Parathyroid adenoma (tissue), 2 donors: ENCODE data around the gene PTPRC.
A peak's percentile ranks its signal among the peaks of the same experiment; 100 is the strongest.

ENCODE experiments used
- H2AFZ ChIP-seq: fragments of 300-600 bp; sonication (generic); one replicate; pipeline ENCODE4 v1.7.0; 2017; ENCODE audit warnings: antibody characterized with exemption, mild to moderate bottlenecking
- H3K27ac ChIP-seq: fragments of 300-600 bp; sonication (generic); one replicate; pipeline ENCODE4 v1.7.0; 2017
- H3K27me3 ChIP-seq: fragments of 300-600 bp; sonication (generic); one replicate; pipeline ENCODE4 v1.7.0; 2017; ENCODE audit warnings: low read length; ENCODE audit not compliant: control insufficient read depth, insufficient read depth
- H3K36me3 ChIP-seq: fragments of 300-600 bp; sonication (generic); one replicate; pipeline ENCODE4 v1.7.0; 2017; ENCODE audit warnings: low read length; ENCODE audit not compliant: control insufficient read depth, insufficient read depth
- H3K4me1 ChIP-seq: fragments of 300-600 bp; sonication (generic); one replicate; pipeline ENCODE4 v1.7.0; 2017; ENCODE audit warnings: control low read depth
- H3K4me2 ChIP-seq: fragments of 300-600 bp; sonication (generic); one replicate; pipeline ENCODE4 v1.7.0; 2017; ENCODE audit warnings: low read length
- H3K4me3 ChIP-seq: fragments of 300-600 bp; sonication (generic); one replicate; pipeline ENCODE4 v1.7.0; 2017; ENCODE audit warnings: low read depth, low read length
- H3K79me2 ChIP-seq: fragments of 300-600 bp; sonication (generic); one replicate; pipeline ENCODE4 v1.7.0; 2017; ENCODE audit warnings: control low read depth
- H3K9ac ChIP-seq: fragments of 300-600 bp; sonication (generic); one replicate; pipeline ENCODE4 v1.7.0; 2017; ENCODE audit warnings: mild to moderate bottlenecking
- H3K9me3 ChIP-seq: fragments of 300-600 bp; sonication (generic); one replicate; pipeline ENCODE4 v1.7.0; 2017; ENCODE audit warnings: low read length; ENCODE audit not compliant: control insufficient read depth
- CTCF ChIP-seq: fragments of 300-600 bp; sonication (generic); IDR thresholded peaks from one replicate; pipeline ENCODE4 v1.7.0; 2017; ENCODE audit warnings: antibody characterized with exemption, mild to moderate bottlenecking
- donor health status: primary hyperparathyroidism.

Gene PTPRC

GRCh38 chr1:198693321-198693720 lies 54.5 kb downstream of the PTPRC start:
- Histone ChIP-seq H3K4me2 (no peak overlapping the region), H3K4me1 (no peaks in the 10 kb centered on the region), H3K79me2 (no peaks in the 10 kb centered on the region), H3K9ac (no peak overlapping the region), H3K9me3 (no peaks in the 10 kb centered on the region), H3K27me3 (no peaks in the 10 kb centered on the region), H3K27ac (no peak overlapping the region), H3K4me3 (no peak overlapping the region), H2AFZ (no peak overlapping the region), H3K36me3 (no peaks in the 10 kb centered on the region)
- no peak for TF ChIP-seq CTCF

- Histone ChIP-seq H3K4me2 (no peak overlapping the region), H3K27me3 (no peaks in the 10 kb centered on the region), H3K79me2 (no peaks in the 10 kb centered on the region), H2AFZ (no peak overlapping the region), H3K27ac (no peak overlapping the region), H3K9me3 (no peaks in the 10 kb centered on the region), H3K4me1 (no peaks in the 10 kb centered on the region), H3K4me3 (no peak overlapping the region), H3K36me3 (no peaks in the 10 kb centered on the region), H3K9ac (no peak overlapping the region)
- no peak for TF ChIP-seq CTCF
These were observed 55.7 kb downstream of the PTPRC start for GRCh38 chr1:198694542-198694941.

GRCh38 chr1:198696211-198696610 lies 57.4 kb downstream of the PTPRC start:
- Histone ChIP-seq H3K9ac (no peak overlapping the region), H3K4me3 (no peak overlapping the region), H3K4me2 (no peak overlapping the region), H3K79me2 (no peaks in the 10 kb centered on the region), H3K27ac (no peak overlapping the region), H3K27me3 (no peaks in the 10 kb centered on the region), H3K4me1 (no peaks in the 10 kb centered on the region), H3K9me3 (no peaks in the 10 kb centered on the region), H3K36me3 (no peaks in the 10 kb centered on the region), H2AFZ (no peak overlapping the region)
- no peak for TF ChIP-seq CTCF

GRCh38 chr1:198699167-198700015 lies 60.6 kb downstream of the PTPRC start:
- TF ChIP-seq CTCF = peak; percentile 50
- no peak overlapping the region for H2AFZ ChIP-seq
- H3K27ac ChIP-seq = no peak overlapping the region
- H3K79me2 ChIP-seq = no peaks in the 10 kb centered on the region
- no peaks in the 10 kb centered on the region for H3K27me3 ChIP-seq
- no peak overlapping the region for H3K9ac ChIP-seq
- no peaks in the 10 kb centered on the region for H3K9me3 ChIP-seq
- no peaks in the 10 kb centered on the region for H3K4me1 ChIP-seq
- no peaks in the 10 kb centered on the region for H3K36me3 ChIP-seq
- H3K4me3 ChIP-seq = peak overlapping the region; percentile 2
- no peak overlapping the region for H3K4me2 ChIP-seq

GRCh38 chr1:198700016-198700392 lies 61.2 kb downstream of the PTPRC start:
- Histone ChIP-seq H3K9ac (no peak overlapping the region), H3K4me3 (peak overlapping the region; percentile 2), H3K79me2 (no peaks in the 10 kb centered on the region), H3K9me3 (no peaks in the 10 kb centered on the region), H3K36me3 (no peaks in the 10 kb centered on the region), H2AFZ (no peak overlapping the region), H3K27me3 (no peaks in the 10 kb centered on the region), H3K4me2 (no peak overlapping the region), H3K27ac (no peak overlapping the region), H3K4me1 (no peaks in the 10 kb centered on the region)
- TF ChIP-seq CTCF = no peak
